Omental fat pad (tissue), 4 donors: ENCODE results near the gene MTA1. TPM values are rescaled to one million over a fixed set of nuclear protein-coding genes. Genes with fewer than 3 reads are reported as not detected.
A peak's percentile ranks its signal among the peaks of the same experiment; 100 is the strongest.

Experiments used
- ATAC-seq: fragments of 150-250 bp; one replicate; pipeline ENCODE4 v1.9.1; 2016; ENCODE audit warnings: mild to moderate bottlenecking, moderate library complexity; ENCODE audit not compliant: low FRiP score
- DNase-seq: peaks from one replicate; pipeline ENCODE4 v3.0.0-alpha.2; 2019; ENCODE audit warnings: low spot score
- total RNA-seq, 4 donors: library from RNA; depleted of rRNA; stranded (reverse); fragments of >200 nt; gene quantifications; one replicate each; pipeline ENCODE4 v1.1.0, GENCODE V29; 2016
- TF ChIP-seq, protein P1 (sequence below), 3 donors: fragments of 450-650 bp; IDR thresholded peaks; one replicate each; pipeline ENCODE4 v1.5.1; 2016 to 2017; ENCODE audit warnings: antibody characterized with exemption in 3 of 3, mild to moderate bottlenecking in 3 of 3, moderate library complexity in 2 of 3

Gene MTA1
- total RNA-seq, 4 donors from 2014 or later: 35.4 to 72.5 (median 59.7) TPM

- DNase-seq: peak; percentile 98
- TF ChIP-seq, protein P1, sequence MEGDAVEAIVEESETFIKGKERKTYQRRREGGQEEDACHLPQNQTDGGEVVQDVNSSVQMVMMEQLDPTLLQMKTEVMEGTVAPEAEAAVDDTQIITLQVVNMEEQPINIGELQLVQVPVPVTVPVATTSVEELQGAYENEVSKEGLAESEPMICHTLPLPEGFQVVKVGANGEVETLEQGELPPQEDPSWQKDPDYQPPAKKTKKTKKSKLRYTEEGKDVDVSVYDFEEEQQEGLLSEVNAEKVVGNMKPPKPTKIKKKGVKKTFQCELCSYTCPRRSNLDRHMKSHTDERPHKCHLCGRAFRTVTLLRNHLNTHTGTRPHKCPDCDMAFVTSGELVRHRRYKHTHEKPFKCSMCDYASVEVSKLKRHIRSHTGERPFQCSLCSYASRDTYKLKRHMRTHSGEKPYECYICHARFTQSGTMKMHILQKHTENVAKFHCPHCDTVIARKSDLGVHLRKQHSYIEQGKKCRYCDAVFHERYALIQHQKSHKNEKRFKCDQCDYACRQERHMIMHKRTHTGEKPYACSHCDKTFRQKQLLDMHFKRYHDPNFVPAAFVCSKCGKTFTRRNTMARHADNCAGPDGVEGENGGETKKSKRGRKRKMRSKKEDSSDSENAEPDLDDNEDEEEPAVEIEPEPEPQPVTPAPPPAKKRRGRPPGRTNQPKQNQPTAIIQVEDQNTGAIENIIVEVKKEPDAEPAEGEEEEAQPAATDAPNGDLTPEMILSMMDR (IDR thresholded peaks at IDR 0.05): peak in 2 of 3 donors; percentile 66 to 97
- peak; percentile 83 for ATAC-seq
These were observed 71.1 kb downstream of the MTA1 start, which contains the start of gene TEDC1 for GRCh38 chr14:105490572-105491365. TEDC1 (plus strand) TSS chr14:105491246; CDS start chr14:105491376, 130 bp downstream.

GRCh38 chr14:105491366-105491973 is 71.8 kb downstream of the MTA1 start:
- ATAC-seq (no peak), DNase-seq (peak; percentile 66)
- TF ChIP-seq, protein P1 (IDR thresholded peaks at IDR 0.05): no peak

- no peak for ATAC-seq
- TF ChIP-seq, protein P1 (IDR thresholded peaks at IDR 0.05): no peak
- DNase-seq: no peak
These were observed 72.7 kb downstream of the MTA1 start for GRCh38 chr14:105492031-105492970.

DNA sequence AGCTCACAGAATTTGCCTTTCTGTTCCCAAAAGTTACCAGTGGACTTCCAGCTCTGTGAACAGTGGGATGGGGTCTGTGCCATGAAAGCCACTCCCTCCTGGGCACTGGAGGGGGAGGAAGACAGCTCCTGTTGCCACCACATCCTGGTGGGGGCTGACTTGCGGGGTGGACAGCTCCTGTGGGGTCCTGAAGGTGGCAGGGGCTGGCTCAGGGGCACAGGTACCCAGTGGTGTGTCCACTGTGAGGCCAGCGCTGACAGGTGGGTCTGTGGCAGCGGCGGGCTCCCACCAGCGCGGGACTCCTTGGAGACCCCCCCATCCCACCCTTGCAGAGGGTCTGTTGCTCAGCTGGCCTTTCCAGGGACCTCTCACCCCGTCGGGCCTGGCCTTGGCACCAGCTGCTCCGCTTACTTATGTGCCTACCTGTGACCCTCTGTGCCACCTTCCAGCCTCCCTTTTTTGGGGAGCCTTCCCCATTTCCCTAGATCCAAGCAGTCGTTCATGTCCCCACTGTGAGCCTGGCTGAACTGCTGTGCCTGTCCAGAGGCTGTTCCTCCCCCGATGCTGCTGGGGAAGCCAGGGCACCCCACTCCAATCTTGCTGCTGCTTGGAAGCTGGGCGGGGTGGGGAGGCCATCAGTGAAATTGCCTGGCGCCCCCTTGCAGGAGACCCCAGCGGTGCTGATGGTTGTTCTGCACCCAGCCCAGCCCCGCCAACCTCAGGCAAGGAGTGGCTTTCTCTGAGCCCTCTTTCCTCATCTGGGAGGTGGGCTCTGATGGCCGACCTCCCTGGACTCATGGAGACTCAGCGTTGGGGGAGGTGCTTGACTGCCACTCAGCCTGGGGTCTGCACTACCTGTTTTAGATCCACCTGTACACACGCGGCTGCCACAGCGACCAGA is 73.6 kb downstream of the MTA1 start:
- TF ChIP-seq, protein P1 (IDR thresholded peaks at IDR 0.05): no peak
- DNase-seq: no peak
- no peak for ATAC-seq

GRCh38 chr14:105493921-105494605 is 74.4 kb downstream of the MTA1 start:
- TF ChIP-seq, protein P1 (IDR thresholded peaks at IDR 0.05): no peak
- ATAC-seq: no peak
- DNase-seq: no peak
